IPS-20b (cell line): ENCODE measurements around the gene LSM6.

Experiments used
- H3K27ac ChIP-seq: one replicate; pipeline ENCODE4 v1.5.1; 2013; ENCODE audit warnings: low read length
- H3K27me3 ChIP-seq: 2 replicates; pipeline ENCODE4 v1.6.1; 2013; ENCODE audit warnings: mild to moderate bottlenecking, low read length, inconsistent platforms; ENCODE audit not compliant: insufficient read depth
- H3K36me3 ChIP-seq: 2 replicates; pipeline ENCODE4 v1.6.1; 2013; ENCODE audit warnings: low read depth, mild to moderate bottlenecking, inconsistent platforms, low read length, moderate library complexity; ENCODE audit not compliant: insufficient read depth
- H3K4me1 ChIP-seq: 2 replicates; pipeline ENCODE4 v1.6.1; 2013; ENCODE audit warnings: mild to moderate bottlenecking, control low read depth, inconsistent platforms, low read length, moderate library complexity; ENCODE audit not compliant: insufficient read depth
- H3K4me3 ChIP-seq: 2 replicates; pipeline ENCODE4 v1.5.1; 2013; ENCODE audit warnings: mild to moderate bottlenecking, low read length, inconsistent platforms
- H3K9ac ChIP-seq: 2 replicates; pipeline ENCODE4 v1.6.1; 2013; ENCODE audit warnings: low read depth, mild to moderate bottlenecking, inconsistent platforms, low read length, moderate library complexity
- H3K9me3 ChIP-seq: 2 replicates; pipeline ENCODE4 v1.6.1; 2013; ENCODE audit warnings: mild to moderate bottlenecking, low read depth, low read length, inconsistent platforms; ENCODE audit not compliant: insufficient read depth

The LSM6 gene

GRCh38 chr4:146229406-146229805 lies 53.9 kb downstream of the LSM6 start:
- H3K4me3 ChIP-seq: no peak overlapping the region
- H3K36me3 ChIP-seq: no peaks in the 10 kb centered on the region
- H3K27me3 ChIP-seq: no peaks in the 10 kb centered on the region
- H3K27ac ChIP-seq: no peak overlapping the region
- no peak overlapping the region for H3K9ac ChIP-seq
- H3K4me1 ChIP-seq: no peaks in the 10 kb centered on the region
- H3K9me3 ChIP-seq: no peaks in the 10 kb centered on the region; the same call in 1 of the 2 replicates

DNA sequence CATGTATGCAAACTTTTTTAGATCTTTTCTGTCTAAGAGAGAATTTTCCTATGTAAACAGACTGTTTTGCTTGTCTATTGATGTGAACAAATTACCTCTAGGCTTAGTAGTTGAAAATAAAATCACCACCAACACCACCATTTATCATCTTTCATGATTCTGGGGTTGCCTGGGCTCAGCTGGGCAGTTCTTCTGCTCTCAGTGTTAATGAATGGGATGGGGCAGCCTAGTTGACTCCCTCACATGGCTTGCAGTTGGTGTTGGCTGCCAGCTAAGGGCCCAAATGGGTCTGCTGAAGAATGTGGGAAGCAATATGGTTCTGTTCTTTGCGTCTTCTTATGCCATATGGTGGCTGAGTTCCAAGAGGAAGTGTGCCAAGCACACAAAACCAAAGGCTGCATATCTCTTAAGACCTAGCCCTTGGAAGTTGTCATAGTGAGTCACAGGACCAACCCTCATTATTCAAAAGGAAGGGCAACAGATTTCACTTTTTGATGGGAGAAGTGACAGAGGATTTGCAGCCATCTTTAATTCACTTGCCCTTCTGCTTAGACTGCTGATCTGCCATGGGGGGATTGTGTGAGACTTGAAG lies 56.7 kb downstream of the LSM6 start:
- no peaks in the 10 kb centered on the region; the same call in 1 of the 2 replicates for H3K9me3 ChIP-seq
- no peak overlapping the region for H3K4me3 ChIP-seq
- no peaks in the 10 kb centered on the region for H3K27me3 ChIP-seq
- no peak overlapping the region for H3K27ac ChIP-seq
- no peaks in the 10 kb centered on the region for H3K4me1 ChIP-seq
- H3K9ac ChIP-seq: no peak overlapping the region
- H3K36me3 ChIP-seq: no peaks in the 10 kb centered on the region

DNA sequence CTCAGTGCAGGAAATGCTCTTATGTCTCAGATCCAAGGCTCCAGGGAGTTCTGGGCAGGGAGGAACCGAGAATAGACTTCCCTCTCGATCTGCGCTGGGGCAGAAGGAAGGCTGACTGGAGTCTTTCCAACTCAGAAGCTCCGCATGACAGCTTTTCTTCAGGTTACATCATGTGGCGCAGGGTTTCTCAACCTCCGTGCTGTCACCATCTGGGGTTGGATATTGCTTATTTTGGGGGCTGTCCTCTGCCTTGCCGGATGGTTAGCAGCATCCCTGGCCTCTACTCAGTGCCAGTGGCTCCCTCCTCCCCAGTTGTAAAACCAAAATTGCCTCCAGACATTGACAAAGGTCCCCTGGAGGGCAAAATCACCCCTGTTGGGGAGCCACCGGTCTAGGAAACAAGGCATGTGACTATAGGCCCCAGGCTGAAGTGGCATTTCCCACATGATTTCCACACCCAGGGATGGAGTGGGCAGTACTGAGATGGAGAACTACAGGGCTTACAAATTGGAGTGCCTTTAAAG lies 60.2 kb downstream of the LSM6 start:
- Histone ChIP-seq H3K9me3 (no peaks in the 10 kb centered on the region; the same call in 1 of the 2 replicates), H3K36me3 (no peaks in the 10 kb centered on the region), H3K4me3 (no peak overlapping the region), H3K4me1 (no peaks in the 10 kb centered on the region), H3K27ac (no peak overlapping the region), H3K27me3 (no peaks in the 10 kb centered on the region), H3K9ac (no peak overlapping the region)

- H3K4me3 ChIP-seq: no peak overlapping the region
- H3K9me3 ChIP-seq: no peaks in the 10 kb centered on the region; the same call in 1 of the 2 replicates
- H3K27ac ChIP-seq: no peak overlapping the region
- H3K9ac ChIP-seq: no peak overlapping the region
- no peaks in the 10 kb centered on the region for H3K36me3 ChIP-seq
- no peaks in the 10 kb centered on the region for H3K4me1 ChIP-seq
- no peaks in the 10 kb centered on the region for H3K27me3 ChIP-seq
These were observed 60.7 kb downstream of the LSM6 start for GRCh38 chr4:146236216-146236615.

- Histone ChIP-seq H3K27ac (no peak overlapping the region), H3K4me3 (no peak overlapping the region), H3K27me3 (no peaks in the 10 kb centered on the region), H3K4me1 (0 out of 2 replicates have a peak, but pooled peaks cover 3% of the 10 kb centered on the region), H3K9me3 (no peaks in the 10 kb centered on the region; the same call in 1 of the 2 replicates), H3K36me3 (no peaks in the 10 kb centered on the region), H3K9ac (no peak overlapping the region)
These were observed 61.6 kb downstream of the LSM6 start for GRCh38 chr4:146237092-146237491.

DNA sequence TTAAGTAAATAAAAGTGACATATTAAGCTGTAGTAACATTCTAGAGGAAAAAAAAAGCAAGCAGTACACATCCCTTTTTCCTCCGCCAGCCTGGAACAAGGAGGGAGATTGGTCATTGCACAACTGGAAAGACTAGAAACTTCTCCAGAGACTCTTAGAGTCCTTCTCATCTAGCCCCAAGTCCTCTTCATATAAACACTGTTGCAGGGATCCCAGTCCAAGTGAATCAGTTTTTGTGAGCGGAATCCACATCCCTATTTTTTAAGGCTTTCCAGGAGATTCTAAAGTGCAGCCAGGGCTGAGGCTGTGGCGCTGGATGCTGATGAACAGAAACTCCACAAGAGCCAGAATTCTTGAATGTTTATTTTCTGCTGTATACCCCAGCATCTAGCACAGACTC lies 62.6 kb downstream of the LSM6 start:
- Histone ChIP-seq H3K27me3 (no peaks in the 10 kb centered on the region), H3K27ac (no peak overlapping the region), H3K4me3 (no peak overlapping the region), H3K9ac (no peak overlapping the region), H3K9me3 (no peaks in the 10 kb centered on the region), H3K36me3 (no peaks in the 10 kb centered on the region), H3K4me1 (0 out of 2 replicates have a peak, but pooled peaks cover 3% of the 10 kb centered on the region)
